Stimulated activated CD4-positive, alpha-beta T cell treated with anti-CD3 and anti-CD28 coated beads, TNF-alpha, amount 100 ng/mL, for 1 hour (primary cell): ENCODE measurements around the gene HNRNPF.
A peak's percentile ranks its signal among the peaks of the same experiment; 100 is the strongest.
"Not testable (repeated sequence)": the region's sequence is repeated elsewhere in the genome, so short reads cannot be mapped to it uniquely, and the experiment has no call there.

Source experiments
- DNase-seq, 3 donors: peaks; one replicate each; pipeline ENCODE4 v3.0.0-alpha.2; 2020; ENCODE audit warnings: low read depth in 3 of 3, low spot score in 1 of 3

HNRNPF gene

GRCh38 chr10:43408710-43409384 is at the start of gene HNRNPF:
Gene HNRNPF (minus strand): TSS chr10:43409186. CDS start chr10:43387884, 21,302 bp downstream.
- DNase-seq = peak; percentile 79 to 93 (median 88)

- no peak for DNase-seq
Measured at GRCh38 chr10:43458227-43458626, 49.2 kb upstream of the HNRNPF start.

GRCh38 chr10:43456561-43456960 is 47.6 kb upstream of the HNRNPF start:
- not testable (repeated sequence) for DNase-seq

- DNase-seq = not testable (repeated sequence)
Measured at GRCh38 chr10:43454025-43454424, 45.0 kb upstream of the HNRNPF start.

GRCh38 chr10:43453266-43453831 is 44.4 kb upstream of the HNRNPF start:
- no peak for DNase-seq

- DNase-seq = no peak
Measured at GRCh38 chr10:43452356-43452914, 43.4 kb upstream of the HNRNPF start.

GRCh38 chr10:43448742-43449141 is 39.8 kb upstream of the HNRNPF start:
- no peak for DNase-seq

GRCh38 chr10:43446219-43447017 is 37.4 kb upstream of the HNRNPF start:
- not testable (repeated sequence) for DNase-seq

- no peak for DNase-seq
Measured at GRCh38 chr10:43444897-43445466, 36.0 kb upstream of the HNRNPF start.

GRCh38 chr10:43444323-43444722 is 35.3 kb upstream of the HNRNPF start:
- DNase-seq = no peak

- no peak for DNase-seq
Measured at GRCh38 chr10:43440463-43441134, 31.6 kb upstream of the HNRNPF start.

GRCh38 chr10:43437141-43437870 is 28.3 kb upstream of the HNRNPF start:
- DNase-seq = no peak

- peak; percentile 64 to 73 (median 72) for DNase-seq
Measured at GRCh38 chr10:43436291-43437140, 27.5 kb upstream of the HNRNPF start, which contains the start of gene ZNF487. Gene ZNF487 (plus strand): TSS chr10:43437111. CDS start chr10:43475814, 38,703 bp downstream.

- DNase-seq = no peak
Measured at GRCh38 chr10:43430926-43431663, 22.1 kb upstream of the HNRNPF start.

- DNase-seq = peak in 1 of 3 donors; percentile 21
Measured at GRCh38 chr10:43427166-43427825, 18.3 kb upstream of the HNRNPF start.

- DNase-seq = not testable (repeated sequence)
Measured at GRCh38 chr10:43426476-43426875, 17.5 kb upstream of the HNRNPF start.

- no peak for DNase-seq
Measured at GRCh38 chr10:43424416-43424815, 15.4 kb upstream of the HNRNPF start.

- not testable (repeated sequence) for DNase-seq
Measured at GRCh38 chr10:43421944-43422343, 13.0 kb upstream of the HNRNPF start.
